Esophagus muscularis mucosa (tissue), 4 donors: ENCODE results near the gene RFFL. TPM values are rescaled to one million over a fixed set of nuclear protein-coding genes. Genes with fewer than 3 reads are reported as not detected.
A peak's percentile ranks its signal among the peaks of the same experiment; 100 is the strongest.
"Not testable (repeated sequence)": the region's sequence is repeated elsewhere in the genome, so short reads cannot be mapped to it uniquely, and the experiment has no call there.

ENCODE experiments used
- DNase-seq: peaks from one replicate; pipeline ENCODE4 v3.0.0-alpha.2; 2017; ENCODE audit errors: extremely low spot score
- H3K27ac ChIP-seq, 4 donors: fragments of 200-600 bp; sonication (generic); replicated peaks in 1 of 4; 1 replicate in 3 of 4; 2 replicates in 1 of 4; pipeline ENCODE4 v1.5.1; 2016 to 2019; ENCODE audit warnings: mild to moderate bottlenecking in 1 of 4
- H3K27me3 ChIP-seq, 4 donors: fragments of 200-600 bp; sonication (generic); one replicate each; pipeline versions ENCODE4 v1.5.1 to v1.6.0; 2016 to 2019
- H3K36me3 ChIP-seq, 4 donors: fragments of 200-600 bp; sonication (generic); one replicate each; pipeline ENCODE4 v1.5.1; 2016 to 2019
- H3K4me1 ChIP-seq, 4 donors: fragments of 200-600 bp; sonication (generic); one replicate each; pipeline ENCODE4 v1.5.1; 2016 to 2019
- H3K4me3 ChIP-seq, 4 donors: fragments of 200-600 bp; sonication (generic); 1 replicate in 2 of 4; 2 replicates in 2 of 4; pipeline ENCODE4 v1.5.1; 2016 to 2019; ENCODE audit warnings: mild to moderate bottlenecking in 4 of 4, moderate library complexity in 1 of 4
- H3K9me3 ChIP-seq, 4 donors: fragments of 200-600 bp; sonication (generic); 1 replicate in 3 of 4; 2 replicates in 1 of 4; pipeline ENCODE4 v1.5.1; 2016 to 2019
- EP300 ChIP-seq: sonication (generic); formaldehyde crosslinking; IDR thresholded peaks from one replicate; pipeline ENCODE4 v1.6.1; 2017; ENCODE audit warnings: antibody characterized with exemption
- POLR2A ChIP-seq: fragments of 450-650 bp; IDR thresholded peaks from one replicate; pipeline ENCODE4 v1.6.1; 2017; ENCODE audit warnings: antibody characterized with exemption, moderate library complexity, mild to moderate bottlenecking, low read depth
- POLR2AphosphoS5 ChIP-seq, 2 donors: sonication (generic); formaldehyde crosslinking; IDR thresholded peaks; one replicate each; pipeline ENCODE4 v1.6.1; 2017; ENCODE audit warnings: antibody characterized with exemption in 2 of 2
- WGBS: methylation state at CpG from one replicate; pipeline ENCODE4 v1.1.5; 2018; 5-methylcytosine and 5-hydroxymethylcytosine counted together
- intact Hi-C: fragments of 100-400 bp; cut with DNase I; formaldehyde crosslinking; loops from one replicate; pipeline ENCODE4 v1.15.1; 2023
- total RNA-seq, 4 donors: library from RNA; depleted of rRNA; stranded (reverse); fragments of >200 nt; gene quantifications; one replicate each; pipeline versions ENCODE4 v1.1.0 to v1.2.1, GENCODE V29; 2016
- TF ChIP-seq, protein P1 (sequence below), 3 experiments: fragments of 200-600 bp in 2 of 3; fragments of 450-650 bp in 1 of 3; sonication (generic) in 2 of 3; IDR thresholded peaks; one replicate each; pipeline ENCODE4 v1.5.1; 2017 to 2019; ENCODE audit warnings: antibody characterized with exemption in 3 of 3, mild to moderate bottlenecking in 2 of 3, moderate library complexity in 1 of 3

Gene RFFL, protein sequence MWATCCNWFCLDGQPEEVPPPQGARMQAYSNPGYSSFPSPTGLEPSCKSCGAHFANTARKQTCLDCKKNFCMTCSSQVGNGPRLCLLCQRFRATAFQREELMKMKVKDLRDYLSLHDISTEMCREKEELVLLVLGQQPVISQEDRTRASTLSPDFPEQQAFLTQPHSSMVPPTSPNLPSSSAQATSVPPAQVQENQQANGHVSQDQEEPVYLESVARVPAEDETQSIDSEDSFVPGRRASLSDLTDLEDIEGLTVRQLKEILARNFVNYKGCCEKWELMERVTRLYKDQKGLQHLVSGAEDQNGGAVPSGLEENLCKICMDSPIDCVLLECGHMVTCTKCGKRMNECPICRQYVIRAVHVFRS
- 10 to 100 TPM; 19.5 to 40.9 (median 33.3) TPM for total RNA-seq

GRCh38 chr17:35063514-35064223 is at the start of gene RFFL:
TSS of gene RFFL (minus strand) at chr17:35063707. CDS start at chr17:35026553, 37,154 bp downstream.
- H3K27me3 ChIP-seq: no peaks in the 10 kb centered on the region
- intact Hi-C loops: loop anchor here (5.0 kb wide), 1 partner anchor 41 kb away; no protein-coding TSS in a partner anchor
- H3K27ac ChIP-seq: peak within 1 kb of the TSS; percentile 72 to 79 (median 78)
- peaks cover 0 to 7% (median 6%) of the 10 kb centered on the region in 4 donors for H3K36me3 ChIP-seq
- 26% methylated on average over 6 of the region's 6 CpGs for WGBS
- no peaks in the 10 kb centered on the region for H3K9me3 ChIP-seq
- peak; percentile 96 for DNase-seq
- H3K4me1 ChIP-seq: peaks cover 14 to 21% (median 17%) of the 10 kb centered on the region in 4 donors
- TF ChIP-seq, protein P1, sequence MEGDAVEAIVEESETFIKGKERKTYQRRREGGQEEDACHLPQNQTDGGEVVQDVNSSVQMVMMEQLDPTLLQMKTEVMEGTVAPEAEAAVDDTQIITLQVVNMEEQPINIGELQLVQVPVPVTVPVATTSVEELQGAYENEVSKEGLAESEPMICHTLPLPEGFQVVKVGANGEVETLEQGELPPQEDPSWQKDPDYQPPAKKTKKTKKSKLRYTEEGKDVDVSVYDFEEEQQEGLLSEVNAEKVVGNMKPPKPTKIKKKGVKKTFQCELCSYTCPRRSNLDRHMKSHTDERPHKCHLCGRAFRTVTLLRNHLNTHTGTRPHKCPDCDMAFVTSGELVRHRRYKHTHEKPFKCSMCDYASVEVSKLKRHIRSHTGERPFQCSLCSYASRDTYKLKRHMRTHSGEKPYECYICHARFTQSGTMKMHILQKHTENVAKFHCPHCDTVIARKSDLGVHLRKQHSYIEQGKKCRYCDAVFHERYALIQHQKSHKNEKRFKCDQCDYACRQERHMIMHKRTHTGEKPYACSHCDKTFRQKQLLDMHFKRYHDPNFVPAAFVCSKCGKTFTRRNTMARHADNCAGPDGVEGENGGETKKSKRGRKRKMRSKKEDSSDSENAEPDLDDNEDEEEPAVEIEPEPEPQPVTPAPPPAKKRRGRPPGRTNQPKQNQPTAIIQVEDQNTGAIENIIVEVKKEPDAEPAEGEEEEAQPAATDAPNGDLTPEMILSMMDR (IDR thresholded peaks at IDR 0.05): peak; percentile 19 to 48 (median 21)
- TF ChIP-seq POLR2A: no peak
- TF ChIP-seq POLR2AphosphoS5 (IDR thresholded peaks at IDR 0.05): peak; percentile 80 to 82
- no peak for TF ChIP-seq EP300
- peak within 1 kb of the TSS; percentile 23 to 47 (median 31) for H3K4me3 ChIP-seq

DNA sequence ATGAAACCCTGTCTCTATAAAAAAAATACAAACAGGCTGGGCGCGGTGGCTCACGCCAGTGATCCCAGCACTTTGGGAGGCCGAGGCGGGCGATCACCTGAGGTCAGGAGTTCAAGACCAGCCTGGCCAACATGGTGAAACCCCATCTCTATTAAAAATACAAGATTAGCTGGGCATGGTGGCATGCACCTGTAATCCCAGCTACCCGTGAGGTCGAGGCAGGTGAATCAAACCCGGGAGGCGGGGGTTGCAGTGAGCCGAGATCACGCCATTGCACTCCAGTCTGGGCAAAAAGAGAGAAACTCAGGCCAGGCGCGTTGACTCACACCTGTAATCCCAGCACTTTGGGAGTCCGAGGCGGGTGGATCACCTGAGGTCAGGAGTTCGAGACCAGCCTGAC is 47.3 kb upstream of the RFFL start:
- peaks cover 0 to 16% (median 7%) of the 10 kb centered on the region in 4 donors for H3K36me3 ChIP-seq
- intact Hi-C loops, H3K27me3 ChIP-seq, DNase-seq, H3K4me1 ChIP-seq, H3K4me3 ChIP-seq, H3K27ac ChIP-seq, H3K9me3 ChIP-seq: not testable (repeated sequence)
- WGBS: 96% methylated on average over 17 of the region's 17 CpGs

DNA sequence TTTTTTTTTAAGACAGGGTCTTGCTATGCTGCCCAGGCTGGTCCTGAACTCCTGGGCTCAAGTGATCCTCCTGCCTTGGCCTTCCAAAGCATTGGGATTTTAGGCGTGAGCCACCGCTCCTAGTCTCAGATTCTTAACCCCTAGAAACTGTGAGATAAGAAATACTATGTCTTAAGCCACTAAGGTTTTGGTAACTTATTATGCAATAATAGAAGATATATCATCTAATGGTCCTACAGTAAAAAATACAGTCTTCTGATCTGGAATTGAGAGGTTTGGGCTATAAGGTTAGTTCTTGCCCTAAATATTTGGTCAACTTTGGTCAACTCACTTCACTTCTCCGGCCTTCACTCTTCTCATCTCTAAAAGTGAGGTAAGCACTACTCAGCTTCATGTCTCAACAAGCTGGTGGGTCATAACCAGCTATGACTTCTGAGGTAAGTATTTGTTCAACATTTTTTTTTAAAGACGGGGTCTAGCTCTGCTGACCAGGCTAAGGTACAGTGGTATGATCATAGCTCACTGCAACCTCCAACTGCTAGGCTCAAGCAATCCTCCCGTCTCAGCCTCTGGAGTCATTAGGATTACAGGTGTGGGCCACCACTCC is 41.4 kb upstream of the RFFL start:
- peaks cover 10 to 73% (median 54%) of the 10 kb centered on the region in 4 donors for H3K36me3 ChIP-seq
- WGBS: 97% methylated on average over 5 of the region's 5 CpGs
- intact Hi-C loops: no loop called here

GRCh38 chr17:35103271-35103670 is 39.8 kb upstream of the RFFL start:
- no peak overlapping the region for H3K4me3 ChIP-seq
- no peaks in the 10 kb centered on the region for H3K27me3 ChIP-seq
- intact Hi-C loops: no loop called here
- TF ChIP-seq EP300: no peak
- TF ChIP-seq, protein P1 (IDR thresholded peaks at IDR 0.05): no peak
- no peak for TF ChIP-seq POLR2AphosphoS5 (IDR thresholded peaks at IDR 0.05)
- TF ChIP-seq POLR2A: no peak
- H3K4me1 ChIP-seq: no peaks in the 10 kb centered on the region
- no peaks in the 10 kb centered on the region for H3K9me3 ChIP-seq
- peaks cover 17 to 90% (median 64%) of the 10 kb centered on the region in 4 donors for H3K36me3 ChIP-seq
- DNase-seq: no peak
- no peak overlapping the region for H3K27ac ChIP-seq
- 92% methylated on average over 5 of the region's 5 CpGs for WGBS

More for the DNA sequence above, 41.4 kb upstream of the RFFL start:
- DNase-seq: no peak
- Histone ChIP-seq H3K4me1 (no peaks in the 10 kb centered on the region), H3K9me3 (no peaks in the 10 kb centered on the region), H3K27ac (no peak overlapping the region), H3K27me3 (no peaks in the 10 kb centered on the region), H3K4me3 (no peak overlapping the region)
- TF ChIP-seq POLR2AphosphoS5 (IDR thresholded peaks at IDR 0.05): no peak
- TF ChIP-seq POLR2A: no peak
- TF ChIP-seq, protein P1 (IDR thresholded peaks at IDR 0.05): no peak
- no peak for TF ChIP-seq EP300

GRCh38 chr17:35101725-35102124 is 38.2 kb upstream of the RFFL start:
- no peak for TF ChIP-seq EP300
- TF ChIP-seq, protein P1 (IDR thresholded peaks at IDR 0.05): no peak
- TF ChIP-seq POLR2AphosphoS5 (IDR thresholded peaks at IDR 0.05): no peak
- TF ChIP-seq POLR2A: no peak

More at GRCh38 chr17:35101725-35102124, 38.2 kb upstream of the RFFL start:
- Histone ChIP-seq H3K36me3 (peaks cover 17 to 91% (median 66%) of the 10 kb centered on the region in 4 donors), H3K27ac (no peak overlapping the region), H3K4me3 (no peak overlapping the region), H3K4me1 (no peaks in the 10 kb centered on the region), H3K27me3 (no peaks in the 10 kb centered on the region), H3K9me3 (no peaks in the 10 kb centered on the region)
- DNase-seq: no peak
- WGBS: 89% methylated on average over 2 of the region's 2 CpGs
- intact Hi-C loops: no loop called here
